H9 (cell line): ENCODE results near the gene BLMH. TPM values are rescaled to one million over a fixed set of nuclear protein-coding genes. Genes with fewer than 3 reads are reported as not detected.

Source experiments
- DNase-seq: peaks from one replicate; pipeline ENCODE4 v3.0.0-alpha.2; 2017
- H2AFZ ChIP-seq: one replicate; pipeline ENCODE4 v1.6.1; 2013; ENCODE audit warnings: mild to moderate bottlenecking, low read length, control low read depth, moderate library complexity
- H2AK5ac ChIP-seq: 2 replicates; pipeline ENCODE4 v1.6.1; 2013; ENCODE audit warnings: low read length, control low read depth, mixed read lengths; ENCODE audit not compliant: insufficient read length
- H2BK120ac ChIP-seq: one replicate; pipeline ENCODE4 v1.6.1; 2013; ENCODE audit warnings: low read depth, mild to moderate bottlenecking, low read length, control low read depth, inconsistent platforms; ENCODE audit not compliant: poor library complexity, severe bottlenecking
- H2BK12ac ChIP-seq: 2 replicates; pipeline ENCODE4 v1.6.1; 2013; ENCODE audit warnings: low read length, control low read depth, mixed read lengths, low read depth; ENCODE audit not compliant: insufficient read length
- H2BK15ac ChIP-seq: 2 replicates; pipeline ENCODE4 v1.6.1; 2013; ENCODE audit warnings: low read depth, low read length, control low read depth
- H2BK20ac ChIP-seq: one replicate; pipeline ENCODE4 v1.6.1; 2013; ENCODE audit warnings: low read depth, mild to moderate bottlenecking, low read length, control low read depth, inconsistent platforms; ENCODE audit not compliant: poor library complexity, severe bottlenecking
- H2BK5ac ChIP-seq: 2 replicates; pipeline ENCODE4 v1.6.1; 2013; ENCODE audit warnings: low read length, control low read depth, mixed read lengths; ENCODE audit not compliant: insufficient read length
- H3K14ac ChIP-seq: 2 replicates; pipeline ENCODE4 v1.6.1; 2013; ENCODE audit warnings: low read length, control low read depth; ENCODE audit not compliant: insufficient read depth
- H3K18ac ChIP-seq: 2 replicates; pipeline ENCODE4 v1.6.1; 2013; ENCODE audit warnings: low read depth, mild to moderate bottlenecking, mixed read lengths, low read length, control low read depth; ENCODE audit not compliant: insufficient read length
- H3K23ac ChIP-seq: 2 replicates; pipeline ENCODE4 v1.6.1; 2013; ENCODE audit warnings: low read length, control low read depth, mixed read lengths, low read depth; ENCODE audit not compliant: insufficient read length
- H3K23me2 ChIP-seq: 2 replicates; pipeline ENCODE4 v1.6.1; 2013; ENCODE audit warnings: low read depth, mild to moderate bottlenecking, mixed read lengths, low read length, control low read depth; ENCODE audit not compliant: insufficient read length, poor library complexity, severe bottlenecking
- H3K27ac ChIP-seq: 2 replicates; pipeline ENCODE4 v1.5.1; 2013; ENCODE audit warnings: low read length, control low read depth, mixed read lengths, low read depth; ENCODE audit not compliant: insufficient read length
- H3K27me3 ChIP-seq: 2 replicates; pipeline ENCODE4 v1.6.1; 2013; ENCODE audit warnings: low read length, control low read depth, inconsistent platforms; ENCODE audit not compliant: insufficient read depth
- H3K4ac ChIP-seq: 2 replicates; pipeline ENCODE4 v1.6.1; 2013; ENCODE audit warnings: low read depth, mild to moderate bottlenecking, control low read depth, inconsistent platforms, low read length, moderate library complexity
- H3K4me1 ChIP-seq: 2 replicates; pipeline ENCODE4 v1.6.1; 2013; ENCODE audit warnings: low read length, control low read depth, inconsistent platforms; ENCODE audit not compliant: insufficient read depth
- H3K4me2 ChIP-seq: 2 replicates; pipeline ENCODE4 v1.6.1; 2013; ENCODE audit warnings: low read length, control low read depth, mixed read lengths; ENCODE audit not compliant: insufficient read length, insufficient read depth
- H3K56ac ChIP-seq: 2 replicates; pipeline ENCODE4 v1.6.1; 2013; ENCODE audit warnings: low read depth, mild to moderate bottlenecking, mixed read lengths, low read length, control low read depth; ENCODE audit not compliant: insufficient read length
- H3K79me1 ChIP-seq: 2 replicates; pipeline ENCODE4 v1.6.1; 2013; ENCODE audit warnings: low read depth, mild to moderate bottlenecking, moderate library complexity, low read length, control low read depth, inconsistent platforms; ENCODE audit not compliant: insufficient read depth, poor library complexity, severe bottlenecking
- H3K79me2 ChIP-seq: 2 replicates; pipeline ENCODE4 v1.6.1; 2013; ENCODE audit warnings: low read length, control low read depth, inconsistent platforms; ENCODE audit not compliant: insufficient read depth
- H3K9ac ChIP-seq: 2 replicates; pipeline ENCODE4 v1.6.1; 2013; ENCODE audit warnings: low read length, control low read depth, mixed read lengths; ENCODE audit not compliant: insufficient read length; ENCODE audit errors: extremely low read depth
- H3K9me3 ChIP-seq: one replicate; pipeline ENCODE4 v1.6.1; 2013; ENCODE audit warnings: low read depth, low read length, inconsistent platforms; ENCODE audit not compliant: control insufficient read depth
- H3T11ph ChIP-seq: one replicate; pipeline ENCODE4 v1.6.1; 2013; ENCODE audit warnings: mild to moderate bottlenecking, low read length, control low read depth, inconsistent platforms
- H4K20me1 ChIP-seq: one replicate; pipeline ENCODE4 v1.6.1; 2013; ENCODE audit not compliant: control insufficient read depth, insufficient read length, insufficient read depth
- H4K5ac ChIP-seq: 2 replicates; pipeline ENCODE4 v1.6.1; 2013; ENCODE audit warnings: low read depth, mild to moderate bottlenecking, mixed read lengths, low read length, control low read depth; ENCODE audit not compliant: insufficient read length
- H4K8ac ChIP-seq: replicated peaks from 2 replicates; pipeline ENCODE4 v1.6.1; 2013; ENCODE audit warnings: low read length, control low read depth, mixed read lengths, low read depth; ENCODE audit not compliant: insufficient read length
- H4K91ac ChIP-seq: 2 replicates; pipeline ENCODE4 v1.6.1; 2013; ENCODE audit warnings: low read depth, mild to moderate bottlenecking, moderate library complexity, mixed read lengths, low read length, control low read depth; ENCODE audit not compliant: insufficient read length
- H3K27ac Mint-ChIP-seq, 3 experiments: 2 replicates in 2 of 3; 3 replicates in 1 of 3; pipeline ENCODE4 v1.8.0; 2020 to 2021; ENCODE audit warnings: mixed read lengths in 3 of 3, mild to moderate bottlenecking in 1 of 3, moderate library complexity in 1 of 3
- H3K27me3 Mint-ChIP-seq: 2 replicates; pipeline ENCODE4 v1.8.0; 2021; ENCODE audit warnings: low read depth, mild to moderate bottlenecking, moderate library complexity, mixed read lengths
- H3K36me3 Mint-ChIP-seq, 3 experiments: 2 replicates in 2 of 3; 3 replicates in 1 of 3; pipeline ENCODE4 v1.8.0; 2020 to 2021; ENCODE audit warnings: low read depth in 3 of 3, mixed read lengths in 3 of 3; ENCODE audit not compliant: insufficient read depth in 1 of 3
- H3K4me1 Mint-ChIP-seq, 2 experiments: 2 replicates each; pipeline ENCODE4 v1.8.0; 2020; ENCODE audit warnings: mixed read lengths in 2 of 2
- H3K4me3 Mint-ChIP-seq, 2 experiments: 2 replicates in 1 of 2; 3 replicates in 1 of 2; pipeline ENCODE4 v1.8.0; 2020 to 2021; ENCODE audit warnings: mild to moderate bottlenecking in 2 of 2, mixed read lengths in 2 of 2, moderate library complexity in 1 of 2
- H3K9me3 Mint-ChIP-seq, 2 experiments: 2 replicates in 1 of 2; 3 replicates in 1 of 2; pipeline ENCODE4 v1.8.0; 2020; ENCODE audit warnings: mild to moderate bottlenecking in 2 of 2, mixed read lengths in 2 of 2, moderate library complexity in 1 of 2
- CTCF ChIP-seq: fragments of 200-600 bp; sonication (generic); conservative IDR thresholded peaks from 3 replicates; pipeline ENCODE4 v1.8.0; 2021; ENCODE audit warnings: antibody characterized with exemption, mild to moderate bottlenecking
- WGBS: extraction: QIAGEN DNeasy Blood & Tissue Kit; methylation state at CpG from one replicate; pipeline ENCODE4 v1.1.7; 2013; ENCODE audit warnings: missing lambda C conversion rate, low lambda C conversion rate, mixed read lengths; ENCODE audit not compliant: insufficient read length; ENCODE audit errors: extremely low coverage; 5-methylcytosine and 5-hydroxymethylcytosine counted together
- total RNA-seq: library from RNA; stranded (reverse); gene quantifications from 2 replicates; pipeline ENCODE4 v1.2.1, GENCODE V29; 2021

BLMH gene
- total RNA-seq, 1 experiment from 2014 or later, result 74.7 TPM

DNA sequence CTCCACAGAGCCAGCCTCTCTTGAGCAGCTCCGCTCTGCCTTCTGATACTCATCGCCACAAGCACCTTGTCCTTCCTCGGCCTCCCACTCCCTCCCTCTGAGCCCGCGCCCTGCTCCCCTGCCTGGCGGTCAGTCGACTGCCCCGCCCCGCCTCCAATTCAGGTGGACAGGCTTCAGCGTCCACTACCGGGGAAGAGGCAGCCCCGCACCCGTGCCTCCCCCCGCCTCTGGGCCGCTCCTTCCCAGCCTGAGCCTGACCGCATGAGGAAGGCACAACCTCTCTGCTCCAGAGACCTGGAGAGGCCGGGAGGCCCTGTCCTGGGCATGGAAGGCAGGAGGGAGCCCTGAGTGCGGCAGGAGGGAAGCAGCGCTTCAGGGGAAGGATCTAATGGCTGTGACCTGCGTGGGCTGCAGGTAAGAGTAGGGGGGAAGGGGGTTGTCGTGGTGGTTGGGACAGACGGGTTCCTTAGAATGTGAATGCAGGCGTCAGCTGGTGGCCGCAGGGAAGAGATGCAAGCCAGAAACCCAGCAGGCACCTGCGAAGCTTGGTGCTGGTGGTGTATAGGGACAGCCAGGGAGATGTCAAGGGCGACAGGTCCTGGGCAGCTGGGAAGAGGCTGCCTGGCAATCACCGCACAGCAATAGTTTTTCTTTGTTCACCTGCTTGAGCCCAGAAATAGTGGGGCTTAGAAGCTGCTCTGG, 53.2 kb downstream of the BLMH start:
- Histone ChIP-seq H3K79me2 (no peaks in the 10 kb centered on the region), H2BK120ac (no peak overlapping the region), H2BK12ac (no peak overlapping the region), H4K20me1 (no peaks in the 10 kb centered on the region), H3K27ac (no peak overlapping the region), H4K8ac (no peak overlapping the region), H3K23me2 (peaks cover 5% of the 10 kb centered on the region), H3K27me3 (peaks cover 33% of the 10 kb centered on the region; the same call in 1 of the 2 replicates), H3K23ac (no peak overlapping the region), H3K14ac (no peak overlapping the region; the same call in 1 of the 2 replicates), H2AFZ (no peak overlapping the region), H2BK15ac (no peak overlapping the region), H3K18ac (no peak overlapping the region), H3K4ac (no peak overlapping the region), H3T11ph (no peak overlapping the region), H2BK5ac (no peak overlapping the region), H4K5ac (no peak overlapping the region), H2AK5ac (no peak overlapping the region), H2BK20ac (no peak overlapping the region), H3K9ac (no peak overlapping the region), H3K4me1 (no peaks in the 10 kb centered on the region), H3K4me2 (peak overlapping the region; percentile 44), H3K9me3 (no peaks in the 10 kb centered on the region), H3K79me1 (no peaks in the 10 kb centered on the region), H3K56ac (no peak overlapping the region), H4K91ac (no peak overlapping the region)
- no peak for TF ChIP-seq CTCF
- peak; percentile 67 for DNase-seq
- Mint-ChIP-seq H3K27ac (no peak overlapping the region), H3K36me3 (peaks cover 0 to 7% (median 7%) of the 10 kb centered on the region in 3 experiments; a peak in 4 of 7 replicates), H3K27me3 (peaks cover 63% of the 10 kb centered on the region), H3K4me1 (peaks cover 24 to 30% of the 10 kb centered on the region in 2 experiments), H3K4me3 (peak overlapping the region; percentile 30 to 78), H3K9me3 (peaks cover 9 to 11% of the 10 kb centered on the region in 2 experiments)
- WGBS, result no CpG with 5 or more reads among the region's 27 CpGs
